ENCODE data around the gene ACOT11. TPM values are rescaled to one million over a fixed set of nuclear protein-coding genes. Genes with fewer than 3 reads are reported as not detected.

ACOT11 gene
- total RNA-seq, 4 donors from 2014 or later, result 41.3 to 200 (median 119) TPM

- Histone ChIP-seq H3K36me3 (no peaks in the 10 kb centered on the region), H3K9me3 (no peaks in the 10 kb centered on the region), H3K27me3 (no peaks in the 10 kb centered on the region), H3K4me3 (no peak overlapping the region), H3K27ac (no peak overlapping the region), H3K4me1 (no peaks in the 10 kb centered on the region)
- TF ChIP-seq, protein P1, sequence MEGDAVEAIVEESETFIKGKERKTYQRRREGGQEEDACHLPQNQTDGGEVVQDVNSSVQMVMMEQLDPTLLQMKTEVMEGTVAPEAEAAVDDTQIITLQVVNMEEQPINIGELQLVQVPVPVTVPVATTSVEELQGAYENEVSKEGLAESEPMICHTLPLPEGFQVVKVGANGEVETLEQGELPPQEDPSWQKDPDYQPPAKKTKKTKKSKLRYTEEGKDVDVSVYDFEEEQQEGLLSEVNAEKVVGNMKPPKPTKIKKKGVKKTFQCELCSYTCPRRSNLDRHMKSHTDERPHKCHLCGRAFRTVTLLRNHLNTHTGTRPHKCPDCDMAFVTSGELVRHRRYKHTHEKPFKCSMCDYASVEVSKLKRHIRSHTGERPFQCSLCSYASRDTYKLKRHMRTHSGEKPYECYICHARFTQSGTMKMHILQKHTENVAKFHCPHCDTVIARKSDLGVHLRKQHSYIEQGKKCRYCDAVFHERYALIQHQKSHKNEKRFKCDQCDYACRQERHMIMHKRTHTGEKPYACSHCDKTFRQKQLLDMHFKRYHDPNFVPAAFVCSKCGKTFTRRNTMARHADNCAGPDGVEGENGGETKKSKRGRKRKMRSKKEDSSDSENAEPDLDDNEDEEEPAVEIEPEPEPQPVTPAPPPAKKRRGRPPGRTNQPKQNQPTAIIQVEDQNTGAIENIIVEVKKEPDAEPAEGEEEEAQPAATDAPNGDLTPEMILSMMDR (IDR thresholded peaks at IDR 0.05), result no peak
- TF ChIP-seq POLR2A (IDR thresholded peaks at IDR 0.05), result no peak
- no peak for DNase-seq
Measured at GRCh38 chr1:54556110-54556509, 8.1 kb downstream of the ACOT11 start.

DNA sequence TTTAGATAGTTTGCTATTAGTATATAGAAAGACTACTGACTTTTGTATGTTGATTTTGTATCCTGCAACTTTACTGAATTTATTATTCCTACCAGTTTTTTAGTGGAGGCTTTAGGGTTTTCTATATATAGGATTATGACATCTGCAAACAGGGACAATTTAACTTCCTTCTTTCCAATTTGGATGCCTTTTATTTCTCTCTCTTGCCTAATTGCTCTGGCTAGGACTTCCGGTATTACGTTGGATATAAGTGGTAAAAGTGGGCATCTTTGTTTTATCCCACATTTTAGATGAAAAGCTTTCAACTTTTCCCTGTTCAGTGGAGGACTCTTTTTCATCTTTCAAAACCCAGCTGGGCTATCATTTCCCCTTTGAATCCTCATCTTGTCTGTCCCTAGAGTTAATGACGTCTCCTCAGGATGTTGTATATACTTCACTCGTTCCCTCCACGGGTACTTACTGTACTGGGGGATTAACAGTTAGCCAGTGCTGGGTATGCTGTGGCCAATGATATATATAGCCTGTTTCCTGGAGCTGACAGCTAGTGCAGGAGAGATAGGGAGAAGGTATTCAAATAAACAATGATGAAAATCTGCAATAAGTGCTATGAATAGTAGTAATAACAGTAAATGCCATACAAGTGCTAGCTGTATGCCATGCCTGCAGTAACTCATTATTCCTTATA lies 9.8 kb downstream of the ACOT11 start:
- Histone ChIP-seq H3K4me1 (no peaks in the 10 kb centered on the region), H3K4me3 (no peak overlapping the region), H3K9me3 (no peaks in the 10 kb centered on the region), H3K36me3 (no peaks in the 10 kb centered on the region), H3K27ac (no peak overlapping the region), H3K27me3 (no peaks in the 10 kb centered on the region)
- DNase-seq, result no peak
- TF ChIP-seq POLR2A (IDR thresholded peaks at IDR 0.05), result no peak
- TF ChIP-seq, protein P1 (IDR thresholded peaks at IDR 0.05), result no peak

DNA sequence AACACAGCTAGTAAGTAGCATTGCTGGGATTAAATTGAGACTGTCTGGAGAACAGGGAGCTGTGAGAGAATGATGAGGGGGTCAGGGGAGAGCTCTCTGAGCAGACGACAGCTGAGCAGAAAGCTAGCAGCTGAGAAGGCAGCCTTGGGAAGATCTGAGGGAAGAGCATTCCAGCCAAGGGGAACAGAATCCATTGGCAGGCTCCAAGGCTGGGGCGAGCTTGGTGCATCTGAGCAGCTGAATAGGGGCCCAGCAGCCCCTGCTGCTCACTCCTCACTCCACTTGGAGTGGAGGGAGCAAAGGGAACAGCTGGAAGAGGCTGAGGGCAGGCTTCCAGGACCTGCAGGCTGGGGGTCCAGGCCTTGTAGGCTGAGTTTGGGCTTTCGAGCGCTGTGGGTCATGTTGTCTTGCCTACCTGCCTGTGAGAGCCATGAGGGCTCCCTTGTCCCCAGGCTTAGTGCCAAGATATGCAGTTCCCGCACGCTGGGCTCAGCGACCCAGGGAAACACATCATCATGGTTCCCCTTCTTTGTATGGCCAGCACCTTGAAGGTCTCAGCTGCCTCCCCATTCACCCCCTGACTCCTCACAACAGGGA lies 10.5 kb downstream of the ACOT11 start:
- peak in 1 of 3 donors; percentile 19 for DNase-seq
- no peaks in the 10 kb centered on the region for H3K36me3 ChIP-seq
- no peak overlapping the region for H3K4me3 ChIP-seq
- H3K4me1 ChIP-seq, result peaks cover 0 to under 1% (median 0%) of the 10 kb centered on the region in 4 donors
- no peaks in the 10 kb centered on the region for H3K27me3 ChIP-seq
- TF ChIP-seq, protein P1 (IDR thresholded peaks at IDR 0.05), result no peak
- TF ChIP-seq POLR2A (IDR thresholded peaks at IDR 0.05), result no peak
- H3K9me3 ChIP-seq, result no peaks in the 10 kb centered on the region
- H3K27ac ChIP-seq, result no peak overlapping the region

- Histone ChIP-seq H3K9me3 (no peaks in the 10 kb centered on the region), H3K27me3 (no peaks in the 10 kb centered on the region), H3K27ac (no peak overlapping the region), H3K4me1 (peaks cover 0 to 5% (median 0%) of the 10 kb centered on the region in 4 donors), H3K36me3 (no peaks in the 10 kb centered on the region), H3K4me3 (no peak overlapping the region)
- DNase-seq, result peak in 1 of 3 donors; percentile 39
- TF ChIP-seq, protein P1 (IDR thresholded peaks at IDR 0.05), result no peak
- no peak for TF ChIP-seq POLR2A (IDR thresholded peaks at IDR 0.05)
Measured at GRCh38 chr1:54559111-54559548, 11.1 kb downstream of the ACOT11 start.

DNA sequence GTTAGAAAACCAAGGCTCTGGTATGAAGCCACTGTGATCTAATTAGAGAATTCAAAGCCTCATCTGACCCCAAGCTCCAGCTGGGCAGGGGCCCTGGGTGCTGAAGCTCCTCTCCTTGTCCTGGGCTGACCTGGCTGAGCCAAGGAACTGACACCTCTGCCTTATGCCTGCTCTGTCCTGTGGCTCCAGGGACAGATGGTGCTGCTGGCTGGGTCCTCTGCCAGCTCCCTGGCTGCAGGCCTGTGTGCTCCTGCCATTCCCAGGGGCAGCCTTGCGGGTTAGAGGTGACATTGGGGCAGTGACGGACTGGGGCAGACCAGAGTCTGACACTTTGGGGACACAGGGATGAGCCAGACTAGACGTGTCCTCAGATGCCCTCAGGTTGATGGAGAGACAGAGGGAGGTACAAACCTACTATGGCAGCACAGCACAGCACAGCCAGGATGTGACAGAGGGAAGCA lies 11.8 kb downstream of the ACOT11 start:
- TF ChIP-seq POLR2A (IDR thresholded peaks at IDR 0.05), result no peak
- TF ChIP-seq, protein P1 (IDR thresholded peaks at IDR 0.05), result no peak
- Histone ChIP-seq H3K9me3 (no peaks in the 10 kb centered on the region), H3K27me3 (no peaks in the 10 kb centered on the region), H3K4me1 (peaks cover 0 to 5% (median 0%) of the 10 kb centered on the region in 4 donors), H3K36me3 (no peaks in the 10 kb centered on the region), H3K4me3 (no peak overlapping the region), H3K27ac (no peak overlapping the region)
- peak in 1 of 3 donors; percentile 22 for DNase-seq
